HG03342 (cell line): ENCODE results near the gene SLC13A2.
"Not testable (repeated sequence)": the region's sequence is repeated elsewhere in the genome, so short reads cannot be mapped to it uniquely, and the experiment has no call there.

ENCODE experiments used
- ATAC-seq: cut with Tn5 transposase; IDR thresholded peaks from one replicate; pipeline ENCODE4 v1.9.1; 2021; ENCODE audit warnings: mild to moderate bottlenecking, moderate library complexity; ENCODE audit not compliant: unreplicated experiment

Gene SLC13A2

GRCh38 chr17:28473542-28473941 lies at the start of gene SLC13A2:
Gene SLC13A2 (plus strand): TSS chr17:28473644. CDS start chr17:28473713, 69 bp downstream.
- no peak for ATAC-seq

GRCh38 chr17:28425206-28425605 lies 48.2 kb upstream of the SLC13A2 start:
- ATAC-seq = no peak

- no peak for ATAC-seq
Observed at GRCh38 chr17:28426081-28426519, 47.3 kb upstream of the SLC13A2 start.

- no peak for ATAC-seq
Observed at GRCh38 chr17:28427371-28427770, 46.1 kb upstream of the SLC13A2 start.

GRCh38 chr17:28427982-28428381 lies 45.5 kb upstream of the SLC13A2 start:
- ATAC-seq = not testable (repeated sequence)

- ATAC-seq = no peak
Observed at GRCh38 chr17:28433721-28434120, 39.7 kb upstream of the SLC13A2 start.

- ATAC-seq = not testable (repeated sequence)
Observed at GRCh38 chr17:28434326-28434725, 39.1 kb upstream of the SLC13A2 start.

GRCh38 chr17:28443901-28444638 lies 29.4 kb upstream of the SLC13A2 start:
- no peak for ATAC-seq

- ATAC-seq = no peak
Observed at GRCh38 chr17:28446716-28447395, 26.6 kb upstream of the SLC13A2 start.

GRCh38 chr17:28447396-28447760 lies 26.1 kb upstream of the SLC13A2 start:
- ATAC-seq = no peak

GRCh38 chr17:28449859-28450258 lies 23.6 kb upstream of the SLC13A2 start:
- ATAC-seq = no peak

GRCh38 chr17:28457890-28458289 lies 15.6 kb upstream of the SLC13A2 start:
- ATAC-seq = no peak

GRCh38 chr17:28458881-28459280 lies 14.6 kb upstream of the SLC13A2 start:
- not testable (repeated sequence) for ATAC-seq

GRCh38 chr17:28460901-28461300 lies 12.5 kb upstream of the SLC13A2 start:
- ATAC-seq = no peak

- ATAC-seq = no peak
Observed at GRCh38 chr17:28466001-28466400, 7.4 kb upstream of the SLC13A2 start.

GRCh38 chr17:28466521-28467048 lies 6.9 kb upstream of the SLC13A2 start:
- ATAC-seq = no peak

- no peak for ATAC-seq
Observed at GRCh38 chr17:28467456-28468025, 5.9 kb upstream of the SLC13A2 start.

- ATAC-seq = not testable (repeated sequence)
Observed at GRCh38 chr17:28468033-28468735, 5.3 kb upstream of the SLC13A2 start.

GRCh38 chr17:28468781-28469180 lies 4.7 kb upstream of the SLC13A2 start:
- ATAC-seq = no peak

GRCh38 chr17:28469376-28469775 lies 4.1 kb upstream of the SLC13A2 start:
- ATAC-seq = no peak

GRCh38 chr17:28470266-28470913 lies 3.1 kb upstream of the SLC13A2 start:
- no peak for ATAC-seq
